Measurements from ENCODE around the gene TRDN. TPM values are rescaled to one million over a fixed set of nuclear protein-coding genes. Genes with fewer than 3 reads are reported as not detected.

Gene TRDN
- total and polyA plus RNA-seq, 2 donors from 2014 or later = 0.19 TPM; not detected in 1

GRCh38 chr6:123223461-123223860 is 413.3 kb downstream of the TRDN start:
- Histone ChIP-seq H3K4me1 (ENCODE audit: control insufficient read depth in 2 of 3, insufficient read depth in 2 of 3, low read depth in 1 of 3, low read length in 3 of 3) (no peaks in the 10 kb centered on the region), H3K27ac (ENCODE audit: low read depth in 2 of 2, low read length in 2 of 2) (no peak overlapping the region), H3K27me3 (ENCODE audit: control insufficient read depth, insufficient read depth, low read length) (no peaks in the 10 kb centered on the region), H3K9ac (ENCODE audit: low read length in 3 of 3) (no peak overlapping the region), H3K9me3 (ENCODE audit: control insufficient read depth in 2 of 3, insufficient read depth in 1 of 3, low read length in 3 of 3) (no peaks in the 10 kb centered on the region), H3K36me3 (ENCODE audit: control insufficient read depth in 2 of 3, insufficient read depth in 3 of 3, low read length in 3 of 3) (no peaks in the 10 kb centered on the region), H3K4me3 (ENCODE audit: low read length in 3 of 3) (no peak overlapping the region)
- TF ChIP-seq CTCF (IDR thresholded peaks at IDR 0.05; ENCODE audit: borderline replicate concordance, extremely low read depth, insufficient read depth) = no peak
- no peak for FAIRE-seq
- intact Hi-C loops (cut with DNase I) = no loop called here
- DNase-seq = no peak

GRCh38 chr6:123215211-123215610 is 421.5 kb downstream of the TRDN start:
- DNase-seq (no peak), FAIRE-seq (no peak)
- H3K27me3 ChIP-seq (ENCODE audit: control insufficient read depth, insufficient read depth, low read length) = no peaks in the 10 kb centered on the region
- H3K9me3 ChIP-seq (ENCODE audit: control insufficient read depth in 2 of 3, insufficient read depth in 1 of 3, low read length in 3 of 3) = no peaks in the 10 kb centered on the region
- H3K36me3 ChIP-seq (ENCODE audit: control insufficient read depth in 2 of 3, insufficient read depth in 3 of 3, low read length in 3 of 3) = no peaks in the 10 kb centered on the region
- H3K4me3 ChIP-seq (ENCODE audit: low read length in 3 of 3) = no peak overlapping the region
- no peak overlapping the region for H3K27ac ChIP-seq (ENCODE audit: low read depth in 2 of 2, low read length in 2 of 2)
- H3K4me1 ChIP-seq (ENCODE audit: control insufficient read depth in 2 of 3, insufficient read depth in 2 of 3, low read depth in 1 of 3, low read length in 3 of 3) = no peaks in the 10 kb centered on the region
- no peak for TF ChIP-seq CTCF (IDR thresholded peaks at IDR 0.05; ENCODE audit: borderline replicate concordance, extremely low read depth, insufficient read depth)
- no peak overlapping the region for H3K9ac ChIP-seq (ENCODE audit: low read length in 3 of 3)
- intact Hi-C loops (cut with DNase I) = no loop called here

- FAIRE-seq (no peak), DNase-seq (no peak)
- H3K9ac ChIP-seq (ENCODE audit: low read length in 3 of 3) = no peak overlapping the region
- no peak overlapping the region for H3K4me3 ChIP-seq (ENCODE audit: low read length in 3 of 3)
- intact Hi-C loops (cut with DNase I) = no loop called here
- H3K27ac ChIP-seq (ENCODE audit: low read depth in 2 of 2, low read length in 2 of 2) = no peak overlapping the region
- no peak for TF ChIP-seq CTCF (IDR thresholded peaks at IDR 0.05; ENCODE audit: borderline replicate concordance, extremely low read depth, insufficient read depth)
- H3K27me3 ChIP-seq (ENCODE audit: control insufficient read depth, insufficient read depth, low read length) = no peaks in the 10 kb centered on the region
- no peaks in the 10 kb centered on the region for H3K9me3 ChIP-seq (ENCODE audit: control insufficient read depth in 2 of 3, insufficient read depth in 1 of 3, low read length in 3 of 3)
- no peaks in the 10 kb centered on the region for H3K36me3 ChIP-seq (ENCODE audit: control insufficient read depth in 2 of 3, insufficient read depth in 3 of 3, low read length in 3 of 3)
- no peaks in the 10 kb centered on the region for H3K4me1 ChIP-seq (ENCODE audit: control insufficient read depth in 2 of 3, insufficient read depth in 2 of 3, low read depth in 1 of 3, low read length in 3 of 3)
Observed at GRCh38 chr6:123214433-123214832, 422.3 kb downstream of the TRDN start.

GRCh38 chr6:123213921-123214320 is 422.8 kb downstream of the TRDN start:
- no peaks in the 10 kb centered on the region for H3K9me3 ChIP-seq (ENCODE audit: control insufficient read depth in 2 of 3, insufficient read depth in 1 of 3, low read length in 3 of 3)
- no peak overlapping the region for H3K4me3 ChIP-seq (ENCODE audit: low read length in 3 of 3)
- no peak overlapping the region for H3K27ac ChIP-seq (ENCODE audit: low read depth in 2 of 2, low read length in 2 of 2)
- intact Hi-C loops (cut with DNase I) = no loop called here
- H3K36me3 ChIP-seq (ENCODE audit: control insufficient read depth in 2 of 3, insufficient read depth in 3 of 3, low read length in 3 of 3) = no peaks in the 10 kb centered on the region
- TF ChIP-seq CTCF (IDR thresholded peaks at IDR 0.05; ENCODE audit: borderline replicate concordance, extremely low read depth, insufficient read depth) = no peak
- no peaks in the 10 kb centered on the region for H3K4me1 ChIP-seq (ENCODE audit: control insufficient read depth in 2 of 3, insufficient read depth in 2 of 3, low read depth in 1 of 3, low read length in 3 of 3)
- H3K27me3 ChIP-seq (ENCODE audit: control insufficient read depth, insufficient read depth, low read length) = no peaks in the 10 kb centered on the region
- FAIRE-seq = no peak
- no peak for DNase-seq
- no peak overlapping the region for H3K9ac ChIP-seq (ENCODE audit: low read length in 3 of 3)
